NCI-H460 (cell line): ENCODE results near the gene FKBP5. TPM values are rescaled to one million over a fixed set of nuclear protein-coding genes. Genes with fewer than 3 reads are reported as not detected.

Source experiments
- DNase-seq: peaks from one replicate; pipeline ENCODE4 v3.0.0-alpha.2; 2016; ENCODE audit warnings: low read depth; ENCODE audit errors: extremely low read depth
- total RNA-seq: library from RNA; depleted of rRNA; stranded (reverse); fragments of >200 nt; shearing (Covaris generic); gene quantifications from 2 replicates; pipeline ENCODE4 v1.2.3, GENCODE V29; 2014

The FKBP5 gene
- total RNA-seq, 1 experiment from 2014 or later = 8.9 TPM

GRCh38 chr6:35668744-35669450 is 19.8 kb downstream of the FKBP5 start:
- no peak for DNase-seq

GRCh38 chr6:35668096-35668495 is 20.6 kb downstream of the FKBP5 start:
- no peak for DNase-seq

DNA sequence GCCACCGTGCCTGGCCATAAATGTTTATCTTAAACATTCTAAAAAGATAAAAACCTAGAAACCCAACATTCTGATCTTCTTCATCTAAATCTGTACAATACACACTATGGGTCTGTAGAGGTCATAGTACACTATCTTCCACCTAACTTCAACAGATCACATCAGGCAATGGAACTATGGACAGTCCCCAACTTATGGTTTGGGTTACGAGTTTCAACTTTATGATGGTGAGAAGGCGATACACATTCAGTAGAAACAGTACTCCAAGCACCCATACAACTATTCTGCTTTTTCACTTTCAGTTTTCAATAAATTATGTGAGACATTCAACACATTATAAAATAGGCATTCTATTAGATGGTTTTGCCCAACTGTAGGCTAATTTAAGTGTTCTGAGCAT is 23.1 kb downstream of the FKBP5 start:
- no peak for DNase-seq

DNA sequence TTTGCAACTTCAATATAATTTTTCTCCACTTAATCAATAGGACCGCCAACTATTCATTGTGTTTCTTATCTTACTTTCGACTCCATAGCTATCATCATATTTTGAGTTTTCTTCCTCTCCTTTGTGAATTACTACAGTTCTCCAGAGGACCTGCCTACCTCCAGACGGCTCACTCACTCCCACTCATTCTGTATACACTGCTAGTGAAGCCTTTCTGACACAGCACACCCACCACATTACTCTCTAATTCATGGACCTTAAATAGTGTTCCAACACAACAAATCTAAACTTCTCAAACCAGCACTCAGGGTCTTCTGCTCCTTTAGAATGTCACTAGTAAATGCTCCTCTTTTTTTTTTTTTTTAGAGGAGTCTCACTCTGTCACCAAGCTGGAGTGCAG is 23.8 kb downstream of the FKBP5 start:
- no peak for DNase-seq

- no peak for DNase-seq
These were observed 25.1 kb downstream of the FKBP5 start for GRCh38 chr6:35663447-35664235.

DNA sequence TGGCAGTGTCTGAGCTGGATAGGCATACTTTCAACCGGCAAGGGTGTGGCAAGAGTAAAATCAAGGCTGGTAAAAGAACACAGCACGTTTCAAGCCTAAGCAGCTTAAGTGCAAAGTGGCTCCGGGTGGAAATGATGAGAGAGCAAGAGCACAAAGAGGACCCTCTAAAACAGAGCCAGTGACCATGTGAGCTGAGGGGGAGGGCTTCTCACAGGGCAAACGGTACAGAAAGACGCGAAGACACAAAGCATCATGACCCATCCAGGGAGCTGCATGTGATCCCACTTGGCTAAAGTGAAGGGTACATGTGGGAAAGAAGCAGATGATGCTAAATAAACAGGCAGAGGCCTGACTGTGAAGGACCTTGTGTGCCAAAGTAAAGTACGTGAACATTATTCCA is 25.7 kb downstream of the FKBP5 start:
- DNase-seq = no peak

DNA sequence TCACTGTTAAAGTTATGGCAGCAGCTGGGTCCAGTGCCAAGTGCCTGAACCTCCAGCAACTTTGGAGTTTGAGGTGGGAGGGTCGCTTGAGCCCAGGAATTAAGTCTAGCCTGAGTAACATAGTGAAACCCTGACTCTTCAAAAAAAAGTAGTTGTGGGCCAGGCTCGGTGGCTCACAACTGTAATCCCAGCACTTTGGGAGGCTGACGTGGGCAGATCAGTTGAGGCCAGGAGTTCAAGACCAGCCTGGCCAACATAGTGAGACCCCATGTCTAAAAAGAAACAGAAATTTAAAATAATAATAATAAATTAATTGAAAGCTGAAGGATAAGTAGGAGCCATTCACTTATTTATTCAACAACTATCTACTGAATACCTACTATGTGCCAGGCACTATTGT is 33.8 kb downstream of the FKBP5 start:
- no peak for DNase-seq

GRCh38 chr6:35651244-35651643 is 37.5 kb downstream of the FKBP5 start:
- no peak for DNase-seq

GRCh38 chr6:35650015-35650414 is 38.7 kb downstream of the FKBP5 start:
- DNase-seq = no peak

DNA sequence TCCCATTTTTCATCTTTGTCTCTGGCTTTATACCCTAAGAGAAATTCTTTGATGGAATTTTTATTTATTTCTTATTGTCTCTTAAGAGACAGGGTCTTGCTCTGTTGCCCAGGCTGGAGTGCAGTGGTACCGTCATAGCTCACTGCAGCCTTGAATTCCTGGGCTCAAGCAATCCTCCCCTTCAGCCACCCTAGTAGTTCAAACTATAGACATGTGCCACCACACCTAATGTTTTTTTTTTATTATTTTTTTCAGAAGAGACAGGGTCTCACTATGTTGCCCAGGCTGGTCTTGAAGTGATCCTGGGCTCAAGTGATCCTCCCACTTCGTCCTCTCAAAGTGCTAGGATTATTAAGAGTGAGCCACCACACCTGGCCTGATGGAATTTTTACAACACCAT is 40.5 kb downstream of the FKBP5 start:
- DNase-seq = no peak

DNA sequence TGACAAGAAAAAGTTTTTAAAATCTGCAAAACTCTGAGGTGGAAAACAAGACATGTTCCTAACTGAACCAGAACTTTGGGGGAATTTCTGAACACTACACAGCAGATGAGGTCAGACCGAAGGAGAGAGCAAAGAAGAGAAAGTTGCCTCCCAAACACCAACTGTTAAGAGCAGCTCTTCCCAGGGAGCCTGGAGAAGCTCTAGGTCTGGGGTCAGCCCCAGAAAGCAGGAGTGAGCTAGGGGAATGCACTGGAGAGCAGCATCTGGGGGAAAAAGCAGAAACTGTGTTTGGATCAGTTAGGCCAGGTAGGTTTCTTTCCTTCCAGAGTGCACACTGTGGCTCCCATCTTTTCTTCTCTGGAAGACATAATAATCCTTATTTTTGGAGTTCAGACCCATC is 41.3 kb downstream of the FKBP5 start:
- DNase-seq = no peak

DNA sequence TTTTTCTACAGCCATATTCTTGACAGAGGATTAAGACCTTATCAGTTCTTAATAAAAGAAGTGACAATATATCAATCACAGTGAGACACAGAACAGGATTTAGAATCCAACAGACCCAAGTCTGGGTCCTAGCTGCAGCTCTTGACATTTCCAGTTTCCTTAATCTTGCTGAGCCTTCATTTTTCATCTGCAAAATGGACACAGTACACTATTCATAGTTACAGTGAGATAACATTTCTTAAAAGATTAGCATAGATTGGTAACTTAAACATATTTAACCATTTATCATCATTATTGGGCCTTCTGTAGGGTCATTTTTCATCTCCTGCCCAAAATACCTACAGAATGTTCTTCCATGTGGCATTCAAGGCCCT is 45.6 kb downstream of the FKBP5 start:
- DNase-seq = no peak

- DNase-seq = no peak
These were observed 46.1 kb downstream of the FKBP5 start for GRCh38 chr6:35642471-35643161.

DNA sequence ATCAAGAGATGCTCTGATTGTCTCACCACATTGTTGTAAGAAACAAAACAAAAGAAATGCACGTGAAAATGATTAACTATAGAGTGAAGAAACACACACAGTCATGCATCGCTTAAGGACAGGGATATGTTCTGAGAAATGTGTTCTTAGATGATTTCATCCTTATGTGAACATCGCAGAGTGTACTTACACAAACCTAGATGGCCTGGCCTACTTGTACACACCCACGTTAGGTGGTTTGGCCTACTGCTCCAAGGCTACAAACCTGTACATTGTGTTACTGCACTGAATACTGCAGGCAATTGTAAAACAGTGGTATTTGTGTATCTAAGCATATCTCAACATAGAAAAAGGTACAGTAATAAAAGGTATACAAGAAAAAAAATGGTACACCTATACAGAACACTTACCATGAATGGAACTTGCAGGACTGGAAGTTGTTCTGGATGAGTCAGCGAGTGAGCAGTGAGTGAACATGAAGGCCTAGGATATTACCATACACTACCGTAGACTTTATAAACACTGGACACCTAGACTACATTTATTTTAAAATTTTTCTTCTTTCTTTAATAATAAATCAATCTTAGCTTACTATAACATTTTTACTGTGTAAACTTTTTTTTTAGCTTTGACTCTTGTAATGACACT is 48.6 kb downstream of the FKBP5 start:
- DNase-seq = no peak

GRCh38 chr6:35638679-35639078 is 50.0 kb downstream of the FKBP5 start:
- DNase-seq = no peak

DNA sequence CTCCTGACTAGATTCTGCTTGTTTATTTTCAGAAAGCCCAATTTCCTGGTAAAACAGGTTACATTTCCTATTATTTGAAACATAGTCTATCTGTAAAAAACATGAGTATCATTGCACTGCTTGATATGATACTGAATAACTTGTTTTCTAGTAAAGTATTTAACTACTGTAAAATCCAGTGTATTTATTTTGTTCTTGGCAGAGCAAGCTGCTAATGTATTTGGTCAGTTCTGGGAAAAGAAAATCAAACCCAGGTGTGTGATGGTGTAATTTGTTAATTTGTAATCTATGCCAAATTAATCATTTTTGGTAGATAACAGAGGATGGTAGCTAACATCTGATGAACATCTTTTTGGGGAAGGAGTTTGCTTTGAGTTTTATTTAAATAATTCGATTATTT is 50.8 kb downstream of the FKBP5 start:
- no peak for DNase-seq

DNA sequence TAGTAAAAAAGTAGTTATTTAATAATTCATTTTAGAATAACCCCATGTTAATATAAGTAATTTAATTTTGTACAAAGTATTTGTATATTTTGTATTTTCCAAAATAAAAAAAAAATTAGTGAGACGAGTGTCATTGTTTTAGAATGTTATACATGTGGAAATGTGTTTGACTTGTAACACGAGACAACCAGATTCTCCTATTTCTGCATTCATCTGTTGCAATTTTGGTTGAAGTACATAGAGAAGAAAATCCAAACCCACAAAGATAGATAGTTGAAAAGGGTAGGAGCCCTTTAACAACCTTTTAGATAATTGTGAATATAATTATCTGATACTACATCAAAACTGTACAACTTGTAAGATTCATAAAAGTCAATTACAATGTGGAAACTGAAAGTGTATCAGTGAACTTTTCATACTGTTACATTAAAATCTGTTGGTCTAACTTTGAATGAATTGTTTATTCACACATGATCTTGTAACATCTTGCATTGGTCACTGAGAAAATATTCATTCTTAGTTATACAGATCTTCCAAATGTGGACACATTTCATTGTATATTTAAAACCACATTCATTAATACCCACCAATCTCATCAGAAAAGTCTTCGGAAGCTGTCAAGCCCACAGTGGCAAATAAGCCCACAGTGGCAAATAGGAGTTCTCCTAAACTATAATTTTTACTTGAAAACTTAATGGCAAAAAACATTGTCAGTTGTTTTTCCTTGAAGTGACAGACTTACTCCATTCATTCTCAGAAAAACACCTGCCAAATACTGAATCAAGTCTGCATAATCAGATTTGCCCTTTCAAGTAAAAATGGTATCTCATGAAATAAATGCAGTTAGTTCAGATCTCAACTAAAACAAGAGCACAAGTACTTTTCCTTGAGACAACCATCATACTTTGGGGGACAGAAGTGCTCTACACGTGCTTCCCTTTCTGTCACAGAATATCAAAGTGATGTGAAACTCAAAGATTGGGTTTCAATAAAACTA is 52.8 kb downstream of the FKBP5 start:
- DNase-seq = no peak

GRCh38 chr6:35634316-35634715 is 54.4 kb downstream of the FKBP5 start:
- no peak for DNase-seq

DNA sequence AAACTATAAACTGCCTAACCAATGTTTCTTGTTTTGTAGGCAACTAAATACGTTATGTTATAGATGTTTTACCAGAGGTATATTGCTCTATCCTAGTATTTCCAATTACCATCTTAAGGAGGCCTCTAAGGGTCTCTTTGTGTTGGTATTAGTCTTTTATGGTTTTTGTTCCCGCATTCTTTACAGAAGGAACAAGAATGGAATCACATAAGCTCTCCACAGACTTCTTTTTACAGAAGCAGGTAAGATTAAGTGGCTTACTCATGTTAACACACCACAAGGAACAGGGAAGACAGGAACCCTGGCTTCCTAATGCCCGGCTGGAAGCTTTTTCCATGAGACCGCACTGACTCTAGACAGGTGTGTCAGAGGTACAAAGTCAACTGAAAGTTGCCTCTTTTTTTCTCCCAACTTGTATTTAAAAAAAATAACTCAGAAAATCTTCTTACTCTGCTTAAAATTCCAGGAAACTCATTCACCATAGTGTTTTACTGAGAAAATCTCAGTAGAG is 55.1 kb downstream of the FKBP5 start:
- DNase-seq = no peak

DNA sequence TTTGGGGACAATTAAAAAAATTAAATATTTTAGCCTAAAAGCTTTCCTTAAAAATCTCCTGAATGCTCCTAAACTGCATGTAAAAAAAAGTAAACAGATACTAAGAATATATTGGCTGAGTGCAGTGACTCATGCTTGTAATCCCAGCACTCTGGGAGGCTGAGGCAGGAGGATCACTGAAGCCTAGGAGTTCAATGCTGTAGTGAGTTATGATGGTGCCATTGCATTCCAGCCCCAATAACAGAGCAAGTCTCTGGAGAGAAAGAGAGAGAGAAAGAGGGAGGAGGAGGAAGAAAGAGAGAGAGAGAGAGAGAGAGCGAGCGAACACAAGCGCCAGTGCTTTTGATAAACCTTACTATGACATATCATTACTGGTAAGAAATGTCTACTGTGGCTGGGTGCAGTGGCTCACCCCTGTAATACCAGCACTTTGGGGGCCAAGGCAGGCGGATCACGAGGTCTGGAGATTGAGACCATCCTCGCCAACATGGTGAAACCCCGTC is 58.8 kb downstream of the FKBP5 start:
- DNase-seq = no peak
